GM12874 (cell line): ENCODE results near the gene BAIAP3.

Experiments
- CTCF ChIP-seq: IDR thresholded peaks from 2 replicates; pipeline ENCODE4 v1.5.1; 2011; ENCODE audit warnings: low read depth, mild to moderate bottlenecking, control low read depth, low read length, moderate library complexity; ENCODE audit not compliant: insufficient read depth

BAIAP3 gene

GRCh38 chr16:1371054-1371978 lies 37.9 kb downstream of the BAIAP3 start:
- TF ChIP-seq CTCF: no peak

- no peak for TF ChIP-seq CTCF
Measured at GRCh38 chr16:1372292-1372950, 39.0 kb downstream of the BAIAP3 start.

GRCh38 chr16:1374418-1375297 lies 41.2 kb downstream of the BAIAP3 start:
- no peak for TF ChIP-seq CTCF

GRCh38 chr16:1375298-1375640 lies 41.8 kb downstream of the BAIAP3 start:
- no peak for TF ChIP-seq CTCF

- TF ChIP-seq CTCF: no peak
Measured at GRCh38 chr16:1375741-1376410, 42.4 kb downstream of the BAIAP3 start.

GRCh38 chr16:1377406-1378010 lies 44.1 kb downstream of the BAIAP3 start:
- TF ChIP-seq CTCF: no peak
